Panc1 (cell line): ENCODE measurements around the gene DPEP3.

Experiments used
- POLR2AphosphoS5 ChIP-seq: IDR thresholded peaks from 2 replicates; pipeline ENCODE4 v1.6.1; 2012; ENCODE audit warnings: mild to moderate bottlenecking, low read depth, low read length, moderate library complexity
- SIN3A ChIP-seq: IDR thresholded peaks from 2 replicates; pipeline ENCODE4 v1.6.1; 2012; ENCODE audit warnings: low read depth, mild to moderate bottlenecking, low read length, moderate library complexity, borderline replicate concordance; ENCODE audit not compliant: insufficient read depth
- TF ChIP-seq, protein P1 (sequence below): fragments of 450-650 bp; IDR thresholded peaks from 2 replicates; pipeline ENCODE4 v1.5.1; 2017; ENCODE audit warnings: mild to moderate bottlenecking
- TF ChIP-seq, protein P2 (sequence below), 2 experiments: IDR thresholded peaks; 2 replicates each; pipeline ENCODE4 v1.6.1; 2011 to 2012; ENCODE audit warnings: low read depth in 2 of 2, control low read depth in 1 of 2, low read length in 1 of 2, mild to moderate bottlenecking in 1 of 2, moderate library complexity in 1 of 2; ENCODE audit not compliant: insufficient read depth in 1 of 2

GRCh38 chr16:67976205-67976604, 4.1 kb downstream of the DPEP3 start:
- TF ChIP-seq, protein P1, sequence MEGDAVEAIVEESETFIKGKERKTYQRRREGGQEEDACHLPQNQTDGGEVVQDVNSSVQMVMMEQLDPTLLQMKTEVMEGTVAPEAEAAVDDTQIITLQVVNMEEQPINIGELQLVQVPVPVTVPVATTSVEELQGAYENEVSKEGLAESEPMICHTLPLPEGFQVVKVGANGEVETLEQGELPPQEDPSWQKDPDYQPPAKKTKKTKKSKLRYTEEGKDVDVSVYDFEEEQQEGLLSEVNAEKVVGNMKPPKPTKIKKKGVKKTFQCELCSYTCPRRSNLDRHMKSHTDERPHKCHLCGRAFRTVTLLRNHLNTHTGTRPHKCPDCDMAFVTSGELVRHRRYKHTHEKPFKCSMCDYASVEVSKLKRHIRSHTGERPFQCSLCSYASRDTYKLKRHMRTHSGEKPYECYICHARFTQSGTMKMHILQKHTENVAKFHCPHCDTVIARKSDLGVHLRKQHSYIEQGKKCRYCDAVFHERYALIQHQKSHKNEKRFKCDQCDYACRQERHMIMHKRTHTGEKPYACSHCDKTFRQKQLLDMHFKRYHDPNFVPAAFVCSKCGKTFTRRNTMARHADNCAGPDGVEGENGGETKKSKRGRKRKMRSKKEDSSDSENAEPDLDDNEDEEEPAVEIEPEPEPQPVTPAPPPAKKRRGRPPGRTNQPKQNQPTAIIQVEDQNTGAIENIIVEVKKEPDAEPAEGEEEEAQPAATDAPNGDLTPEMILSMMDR, result no peak
- TF ChIP-seq, protein P2, sequence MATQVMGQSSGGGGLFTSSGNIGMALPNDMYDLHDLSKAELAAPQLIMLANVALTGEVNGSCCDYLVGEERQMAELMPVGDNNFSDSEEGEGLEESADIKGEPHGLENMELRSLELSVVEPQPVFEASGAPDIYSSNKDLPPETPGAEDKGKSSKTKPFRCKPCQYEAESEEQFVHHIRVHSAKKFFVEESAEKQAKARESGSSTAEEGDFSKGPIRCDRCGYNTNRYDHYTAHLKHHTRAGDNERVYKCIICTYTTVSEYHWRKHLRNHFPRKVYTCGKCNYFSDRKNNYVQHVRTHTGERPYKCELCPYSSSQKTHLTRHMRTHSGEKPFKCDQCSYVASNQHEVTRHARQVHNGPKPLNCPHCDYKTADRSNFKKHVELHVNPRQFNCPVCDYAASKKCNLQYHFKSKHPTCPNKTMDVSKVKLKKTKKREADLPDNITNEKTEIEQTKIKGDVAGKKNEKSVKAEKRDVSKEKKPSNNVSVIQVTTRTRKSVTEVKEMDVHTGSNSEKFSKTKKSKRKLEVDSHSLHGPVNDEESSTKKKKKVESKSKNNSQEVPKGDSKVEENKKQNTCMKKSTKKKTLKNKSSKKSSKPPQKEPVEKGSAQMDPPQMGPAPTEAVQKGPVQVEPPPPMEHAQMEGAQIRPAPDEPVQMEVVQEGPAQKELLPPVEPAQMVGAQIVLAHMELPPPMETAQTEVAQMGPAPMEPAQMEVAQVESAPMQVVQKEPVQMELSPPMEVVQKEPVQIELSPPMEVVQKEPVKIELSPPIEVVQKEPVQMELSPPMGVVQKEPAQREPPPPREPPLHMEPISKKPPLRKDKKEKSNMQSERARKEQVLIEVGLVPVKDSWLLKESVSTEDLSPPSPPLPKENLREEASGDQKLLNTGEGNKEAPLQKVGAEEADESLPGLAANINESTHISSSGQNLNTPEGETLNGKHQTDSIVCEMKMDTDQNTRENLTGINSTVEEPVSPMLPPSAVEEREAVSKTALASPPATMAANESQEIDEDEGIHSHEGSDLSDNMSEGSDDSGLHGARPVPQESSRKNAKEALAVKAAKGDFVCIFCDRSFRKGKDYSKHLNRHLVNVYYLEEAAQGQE (IDR thresholded peaks at IDR 0.05; ENCODE audit: insufficient read depth in 1 of 2, low read depth in 2 of 2, low read length in 1 of 2), result no peak
- TF ChIP-seq POLR2AphosphoS5, result no peak
- no peak for TF ChIP-seq SIN3A
